GM12878 (cell line): ENCODE results near the gene CSH1. TPM values are rescaled to one million over a fixed set of nuclear protein-coding genes. Genes with fewer than 3 reads are reported as not detected.
"Not testable (repeated sequence)": the region's sequence is repeated elsewhere in the genome, so short reads cannot be mapped to it uniquely, and the experiment has no call there.

ENCODE experiments used
- ATAC-seq: fragments of 200-7000 bp; cut with Tn5 transposase; 3 replicates; pipeline ENCODE4 v1.9.1; 2020; ENCODE audit warnings: mild to moderate bottlenecking, moderate library complexity
- Bru-seq: library from RNA; stranded (reverse); fragments of 400-500 nt; gene quantifications from one replicate; lab custom pipeline; 2021; lab: Mats Ljungman, UMichigan
- BruChase-seq, 2 experiments: library from RNA; stranded (reverse); fragments of 400-500 nt; gene quantifications; one replicate each; lab custom pipeline; 2021; lab: Mats Ljungman, UMichigan
- BruUV-seq: library from RNA; stranded (reverse); fragments of 400-500 nt; replicated peaks from 2 replicates; lab custom pipeline; 2021; lab: Mats Ljungman, UMichigan
- CTCF ChIA-PET: fragments of 300-600 bp; sonication (Branson Sonifier 250); formaldehyde crosslinking; extraction: SDS; loops from one replicate; lab custom pipeline; 2021; ENCODE audit warnings: inconsistent platforms; lab: Yijun Ruan, JAX
- POLR2A ChIA-PET: fragments of 350-600 bp; formaldehyde crosslinking; extraction: SDS; loops from one replicate; lab custom pipeline; 2021; ENCODE audit warnings: inconsistent platforms; lab: Charles Lee
- RAD21 ChIA-PET: fragments of 300-600 bp; sonication (Branson Sonifier 250); formaldehyde crosslinking; loops from one replicate; lab custom pipeline; 2023; ENCODE audit warnings: antibody characterized with exemption; ENCODE audit not compliant: unreplicated experiment; lab: Charles Lee
- SMC1A ChIA-PET: fragments of 300-600 bp; sonication (Branson Sonifier 250); formaldehyde crosslinking; loops from one replicate; lab custom pipeline; 2023; ENCODE audit not compliant: unreplicated experiment, uncharacterized antibody; lab: Charles Lee
- DNase-seq: peaks from one replicate; pipeline ENCODE4 v3.0.0-alpha.2; 2011; ENCODE audit warnings: low read depth, low spot score
- FAIRE-seq: peaks from 3 replicates; lab custom pipeline; 2011; peaks lifted over from hg19 to GRCh38; lab: Jason Lieb, UNC
- H2AFZ ChIP-seq: 2 replicates; pipeline ENCODE4 v1.6.0; 2011; ENCODE audit warnings: low read depth, low read length, control low read depth; ENCODE audit not compliant: control insufficient read depth
- H3K27ac ChIP-seq: 2 replicates; pipeline ENCODE4 v1.5.1; 2011; ENCODE audit warnings: control low read depth; ENCODE audit not compliant: control insufficient read depth, insufficient read depth
- H3K27me3 ChIP-seq, 2 experiments: replicated peaks in 1 of 2; 2 replicates each; pipeline versions ENCODE4 v1.6.0 to v1.6.1; 2011; ENCODE audit warnings: low read length in 1 of 2; ENCODE audit not compliant: control insufficient read depth in 2 of 2, insufficient read depth in 2 of 2
- H3K36me3 ChIP-seq, 2 experiments: 2 replicates each; pipeline ENCODE4 v1.5.1; 2011; ENCODE audit warnings: low read length in 1 of 2; ENCODE audit not compliant: control insufficient read depth in 2 of 2, insufficient read depth in 2 of 2
- H3K4me1 ChIP-seq: 2 replicates; pipeline ENCODE4 v1.6.1; 2011; ENCODE audit warnings: mild to moderate bottlenecking, low read length, moderate library complexity, mixed read lengths; ENCODE audit not compliant: control insufficient read depth, insufficient read depth
- H3K4me2 ChIP-seq: 2 replicates; pipeline ENCODE4 v1.6.0; 2011; ENCODE audit warnings: control low read depth; ENCODE audit not compliant: control insufficient read depth, insufficient read depth
- H3K4me3 ChIP-seq: fragments of 200-600 bp; sonication (generic); 2 replicates; pipeline ENCODE4 v1.5.1; 2016
- H3K79me2 ChIP-seq: 2 replicates; pipeline ENCODE4 v1.6.0; 2011; ENCODE audit warnings: low read length; ENCODE audit not compliant: control insufficient read depth, insufficient read depth
- H3K9ac ChIP-seq: 2 replicates; pipeline ENCODE4 v1.8.0; 2011; ENCODE audit warnings: low read length, control low read depth, mixed read lengths; ENCODE audit not compliant: control insufficient read depth, insufficient read depth
- H3K9me3 ChIP-seq: replicated peaks from 3 replicates; pipeline ENCODE4 v1.5.1; 2011; ENCODE audit warnings: mild to moderate bottlenecking, low read length; ENCODE audit not compliant: control insufficient read depth, insufficient read depth
- H4K20me1 ChIP-seq: 2 replicates; pipeline ENCODE4 v1.6.0; 2011; ENCODE audit not compliant: control insufficient read depth, insufficient read depth
- MEF2B ChIP-seq: fragments of 450-650 bp; IDR thresholded peaks from 2 replicates; pipeline ENCODE4 v1.6.1; 2018; ENCODE audit warnings: mild to moderate bottlenecking, moderate library complexity; ENCODE audit not compliant: partially characterized antibody, poor library complexity, severe bottlenecking
- WGBS: methylation state at CpG from one replicate; pipeline ENCODE4 v1.1.6; 2016; ENCODE audit warnings: low lambda C conversion rate; ENCODE audit not compliant: insufficient replicate concordance, insufficient coverage; ENCODE audit errors: missing lambda C conversion rate; 5-methylcytosine and 5-hydroxymethylcytosine counted together
- in situ Hi-C: fragments of 300-500 bp; cut with MboI; formaldehyde crosslinking; loops from 9 replicates; pipeline ENCODE4 v1.14.3; 2018; ENCODE audit warnings: mixed read lengths
- intact Hi-C: fragments of 100-400 bp; cut with micrococcal nuclease; formaldehyde crosslinking; loops from one replicate; pipeline ENCODE4 v1.14.2; 2022; ENCODE audit not compliant: unreplicated experiment
- long read RNA-seq, 2 experiments: library from polyadenylated mRNA; unstranded; transcript quantifications; one replicate each; pipeline ENCODE4 v2.0.0, GENCODE V29; 2019 to 2020
- polyA minus RNA-seq, 3 experiments: library from RNA; depleted of rRNA, polyadenylated mRNA; stranded (reverse); fragments of >200 nt; gene quantifications; 2 replicates each; pipeline ENCODE4 v1.2.3, GENCODE V29; 2011
- polyA plus RNA-seq, 11 experiments: library from polyadenylated mRNA; depleted of rRNA in 4 of 11; unstranded in 6 of 11; stranded (reverse) in 5 of 11; fragments of >200 nt; fragmentation: Nextera tagmentation in 4 of 11; fragmentation: Illumina TruSeq in 1 of 11; extraction: Ambion mirVana in 4 of 11; extraction: Trizol in 1 of 11; gene quantifications; 1 replicate in 1 of 11; 2 replicates in 10 of 11; pipeline versions ENCODE4 v1.2.1 to v1.2.3, GENCODE V29; 2011 to 2016; ENCODE audit warnings: inconsistent platforms in 2 of 11, missing spikeins in 2 of 11, low read depth in 1 of 11
- total RNA-seq, 4 experiments: library from RNA; depleted of rRNA in 3 of 4; stranded (reverse); fragments of >200 nt in 3 of 4; fragmentation: Illumina TruSeq in 1 of 4; extraction: Trizol in 1 of 4; gene quantifications; 2 replicates each; pipeline versions ENCODE4 v1.2.1 to v1.2.3, GENCODE V29; 2013 to 2021

Gene CSH1
- total RNA-seq (2013; cell fraction: nucleolus; rRNA removed): not detected in 2 replicates
- total RNA-seq (2014; rRNA removed) (not detected in 2 replicates), total RNA-seq (2014; rRNA removed; fragmentation: Illumina TruSeq; extraction: Trizol) (not detected in 2 replicates), total RNA-seq (2021) (not detected in 2 replicates), polyA plus RNA-seq (2011; rRNA removed) (not detected in 2 replicates), polyA plus RNA-seq (2014; fragmentation: Illumina TruSeq; extraction: Trizol) (not detected in 2 replicates), polyA plus RNA-seq (2014; fragmentation: Nextera tagmentation; extraction: Ambion mirVana) (not detected), polyA plus RNA-seq (2014; rRNA removed) (not detected in 2 replicates), polyA plus RNA-seq (2016; fragmentation: Nextera tagmentation; extraction: Ambion mirVana) (not detected), polyA minus RNA-seq (2011; rRNA and poly(A)+ RNA removed) (not detected in 2 replicates), Bru-seq, nascent RNA (not detected), BruChase-seq, experiment 1, labeled RNA remaining after a 6-hour chase (not detected), BruChase-seq, experiment 2, labeled RNA remaining after a 2-hour chase (not detected)
- polyA plus RNA-seq (2011; ENCODE audit: low read depth): not detected
- not detected in 2 replicates for polyA plus RNA-seq (2011; cell fraction: cytosol; rRNA removed)
- polyA plus RNA-seq (2011; cell fraction: nucleus; rRNA removed): not detected in 2 replicates
- not detected in 2 replicates for polyA plus RNA-seq (2012)
- polyA minus RNA-seq (2011; cell fraction: cytosol; rRNA and poly(A)+ RNA removed): not detected in 2 replicates
- not detected in 2 replicates for polyA minus RNA-seq (2011; cell fraction: nucleus; rRNA and poly(A)+ RNA removed)
- long read RNA-seq, experiment 1: 0 reads
- long read RNA-seq, experiment 2: 0 reads

GRCh38 chr17:63896524-63897354 is at the start of gene CSH1:
CSH1 (minus strand) TSS chr17:63896574; CDS start chr17:63896511, 63 bp downstream.
- H3K27me3 ChIP-seq, intact Hi-C loops, BruUV-seq, FAIRE-seq, H3K27ac ChIP-seq, H3K36me3 ChIP-seq, H3K4me2 ChIP-seq, CTCF ChIA-PET, H3K9ac ChIP-seq, H3K4me1 ChIP-seq, H3K79me2 ChIP-seq, DNase-seq: not testable (repeated sequence)
- WGBS: 58% methylated on average over 8 of the region's 14 CpGs
- RAD21 ChIA-PET: interaction anchor here (1.2 kb wide), 1 partner anchor 50 kb away, joined by 5 read pairs; no protein-coding TSS in a partner anchor
- peak; percentile 94 for ATAC-seq
- peak; percentile 61 for TF ChIP-seq MEF2B
- TF ChIP-seq, all 136 proteins: peak for 1; not testable (repeated sequence) for 135
- in situ Hi-C loops, H4K20me1 ChIP-seq, SMC1A ChIA-PET, H3K4me3 ChIP-seq, POLR2A ChIA-PET, H2AFZ ChIP-seq, H3K9me3 ChIP-seq: not testable (repeated sequence)
